SK-N-SH treated with all-trans-retinoic acid at 6 μM for 48 hours (cell line): ENCODE results near the gene IFT22.

Source experiments
- ATAC-seq: fragments of 200-7000 bp; cut with Tn5 transposase; 3 replicates; pipeline ENCODE4 v1.9.1; 2020; ENCODE audit warnings: mild to moderate bottlenecking, moderate library complexity
- ZFP3 ChIP-seq: fragments of 250-450 bp; sonication (Bioruptor Pico); IDR thresholded peaks from 2 replicates; pipeline ENCODE4 v1.5.0; 2020; ENCODE audit warnings: mild to moderate bottlenecking, moderate library complexity
- TF ChIP-seq, protein P1 (sequence below): fragments of 250-450 bp; sonication (Bioruptor Pico); IDR thresholded peaks from 2 replicates; pipeline ENCODE4 v1.5.1; 2021; ENCODE audit warnings: mild to moderate bottlenecking, moderate library complexity
- TF ChIP-seq, protein P2 (sequence below): fragments of 250-450 bp; sonication (Bioruptor Pico); IDR thresholded peaks from 2 replicates; pipeline ENCODE4 v1.8.0; 2021; ENCODE audit warnings: low read depth, mild to moderate bottlenecking, moderate library complexity, borderline replicate concordance

Gene IFT22

DNA sequence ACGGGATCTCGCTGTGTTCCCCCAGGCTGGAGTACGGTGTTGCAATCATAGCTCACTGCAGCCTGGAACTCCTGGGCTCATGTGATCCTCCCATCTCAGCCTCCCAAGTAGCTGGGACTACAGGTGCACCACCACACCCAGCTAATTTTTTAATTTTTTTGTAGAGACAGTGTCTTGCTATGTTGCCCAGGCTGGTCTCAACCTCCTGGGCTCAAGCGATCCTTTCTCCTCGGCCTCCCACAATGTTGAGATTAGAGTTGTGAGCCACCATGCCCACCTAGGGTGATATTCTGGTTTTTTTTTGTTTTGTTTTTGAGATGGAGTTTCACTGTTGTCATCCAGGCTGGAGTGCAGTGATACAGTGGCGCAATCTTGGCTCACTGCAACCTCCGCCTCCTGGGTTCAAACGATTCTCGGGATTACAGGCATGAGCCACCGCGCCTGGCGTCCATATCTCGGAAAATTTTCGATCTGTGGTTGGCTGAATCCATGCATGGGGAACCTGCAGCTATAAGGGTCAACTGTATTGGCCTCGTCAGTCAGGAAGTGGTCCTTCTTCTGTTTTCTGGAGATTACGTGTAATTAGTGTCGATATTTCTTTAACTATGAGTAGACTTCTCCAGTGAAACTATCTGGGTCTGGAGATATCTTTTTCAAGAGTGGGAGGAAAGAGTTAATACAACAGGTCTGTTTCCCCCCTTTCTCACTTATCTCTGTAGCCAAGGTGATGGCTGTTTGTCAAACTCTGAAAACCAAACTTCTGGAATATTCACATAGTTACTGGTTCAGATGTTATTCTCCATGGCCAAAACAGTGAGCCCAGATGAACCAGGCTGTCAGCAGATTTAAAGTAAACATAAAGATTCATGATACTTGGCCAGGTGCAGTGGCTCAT lies 55.7 kb downstream of the IFT22 start:
- no peak for ATAC-seq

DNA sequence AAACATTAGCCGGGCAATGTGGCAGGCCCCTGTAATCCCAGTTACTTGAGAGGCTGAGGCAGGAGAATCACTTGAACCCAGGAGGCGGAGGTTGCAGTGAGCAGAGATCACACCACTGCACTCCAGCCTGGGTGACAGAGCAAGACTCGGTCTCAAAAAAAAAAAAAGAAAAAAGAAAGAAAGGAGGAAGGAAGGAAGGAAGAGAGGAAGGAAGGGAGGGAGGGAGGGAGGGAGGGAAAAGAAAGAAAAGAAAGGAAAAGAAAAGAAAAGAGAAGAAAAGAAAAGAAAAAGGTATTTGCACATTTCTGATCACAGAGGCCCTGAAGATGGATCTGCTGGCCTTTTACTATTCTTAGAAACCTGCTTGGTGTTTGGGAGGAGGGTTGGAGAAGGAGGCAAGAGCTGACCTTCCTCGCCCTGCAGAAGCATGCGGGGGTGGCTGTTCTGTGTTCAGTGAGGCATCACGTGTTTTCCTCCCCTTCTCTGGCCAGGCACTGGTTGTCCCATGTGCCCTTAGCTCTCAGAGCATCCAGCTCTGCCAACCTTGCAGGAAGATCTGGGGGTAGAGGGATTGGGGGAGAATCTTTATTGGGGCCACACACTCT lies 57.4 kb downstream of the IFT22 start:
- ATAC-seq, result peak; percentile 42; the same call in 2 of the 3 replicates

More for the DNA sequence above, 55.7 kb downstream of the IFT22 start:
- TF ChIP-seq ZFP3 (CRISPR knock-in tag), result no peak
- TF ChIP-seq, protein P1, sequence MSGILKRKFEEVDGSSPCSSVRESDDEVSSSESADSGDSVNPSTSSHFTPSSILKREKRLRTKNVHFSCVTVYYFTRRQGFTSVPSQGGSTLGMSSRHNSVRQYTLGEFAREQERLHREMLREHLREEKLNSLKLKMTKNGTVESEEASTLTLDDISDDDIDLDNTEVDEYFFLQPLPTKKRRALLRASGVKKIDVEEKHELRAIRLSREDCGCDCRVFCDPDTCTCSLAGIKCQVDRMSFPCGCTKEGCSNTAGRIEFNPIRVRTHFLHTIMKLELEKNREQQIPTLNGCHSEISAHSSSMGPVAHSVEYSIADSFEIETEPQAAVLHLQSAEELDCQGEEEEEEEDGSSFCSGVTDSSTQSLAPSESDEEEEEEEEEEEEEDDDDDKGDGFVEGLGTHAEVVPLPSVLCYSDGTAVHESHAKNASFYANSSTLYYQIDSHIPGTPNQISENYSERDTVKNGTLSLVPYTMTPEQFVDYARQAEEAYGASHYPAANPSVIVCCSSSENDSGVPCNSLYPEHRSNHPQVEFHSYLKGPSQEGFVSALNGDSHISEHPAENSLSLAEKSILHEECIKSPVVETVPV (CRISPR knock-in tag), result no peak
- TF ChIP-seq, protein P2, sequence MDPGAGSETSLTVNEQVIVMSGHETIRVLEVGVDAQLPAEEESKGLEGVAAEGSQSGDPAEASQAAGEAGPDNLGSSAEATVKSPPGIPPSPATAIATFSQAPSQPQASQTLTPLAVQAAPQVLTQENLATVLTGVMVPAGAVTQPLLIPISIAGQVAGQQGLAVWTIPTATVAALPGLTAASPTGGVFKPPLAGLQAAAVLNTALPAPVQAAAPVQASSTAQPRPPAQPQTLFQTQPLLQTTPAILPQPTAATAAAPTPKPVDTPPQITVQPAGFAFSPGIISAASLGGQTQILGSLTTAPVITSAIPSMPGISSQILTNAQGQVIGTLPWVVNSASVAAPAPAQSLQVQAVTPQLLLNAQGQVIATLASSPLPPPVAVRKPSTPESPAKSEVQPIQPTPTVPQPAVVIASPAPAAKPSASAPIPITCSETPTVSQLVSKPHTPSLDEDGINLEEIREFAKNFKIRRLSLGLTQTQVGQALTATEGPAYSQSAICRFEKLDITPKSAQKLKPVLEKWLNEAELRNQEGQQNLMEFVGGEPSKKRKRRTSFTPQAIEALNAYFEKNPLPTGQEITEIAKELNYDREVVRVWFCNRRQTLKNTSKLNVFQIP (CRISPR knock-in tag), result no peak
